ENCODE results near the gene UTF1. TPM values are rescaled to one million over a fixed set of nuclear protein-coding genes. Genes with fewer than 3 reads are reported as not detected.

Gene UTF1
- total RNA-seq, 1 donor from 2014 or later, result not detected

DNA sequence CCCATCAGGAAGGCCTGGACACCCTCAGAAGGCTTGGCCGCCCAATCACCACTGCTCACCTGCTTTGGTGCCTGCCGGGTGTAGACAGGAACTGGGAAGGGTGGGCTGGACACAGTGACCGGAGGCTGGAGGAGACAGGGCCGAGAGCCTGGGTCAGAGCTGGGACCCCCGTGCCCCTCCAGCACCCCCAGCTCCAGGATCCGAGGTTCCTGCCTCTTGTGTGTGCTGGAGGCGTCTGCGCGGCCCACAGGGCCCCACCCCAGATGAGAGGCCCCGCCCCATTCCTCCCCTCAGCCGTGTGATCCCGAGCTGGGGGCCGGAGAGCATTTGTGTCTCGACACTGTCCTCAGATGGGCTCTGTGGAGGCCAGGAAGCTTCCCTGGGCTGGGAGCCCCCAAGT lies 37.3 kb downstream of the UTF1 start:
- H3K36me3 Mint-ChIP-seq (ENCODE audit: low read depth), result peaks cover 45% of the 10 kb centered on the region
- H3K27ac Mint-ChIP-seq, result no peak overlapping the region
- ChIA-PET POLR2A (interaction anchor here (7.0 kb wide), 1 partner anchor 7 kb away, joined by 85 read pairs; the partner anchor contains the start of gene ADAM8), CTCF (interaction anchor here (0.9 to 1.4 kb wide), 2 partner anchors 40 to 124 kb away, joined by 3 read pairs; no protein-coding TSS in a partner anchor)
- no peak for DNase-seq
- TF ChIP-seq, protein P1, sequence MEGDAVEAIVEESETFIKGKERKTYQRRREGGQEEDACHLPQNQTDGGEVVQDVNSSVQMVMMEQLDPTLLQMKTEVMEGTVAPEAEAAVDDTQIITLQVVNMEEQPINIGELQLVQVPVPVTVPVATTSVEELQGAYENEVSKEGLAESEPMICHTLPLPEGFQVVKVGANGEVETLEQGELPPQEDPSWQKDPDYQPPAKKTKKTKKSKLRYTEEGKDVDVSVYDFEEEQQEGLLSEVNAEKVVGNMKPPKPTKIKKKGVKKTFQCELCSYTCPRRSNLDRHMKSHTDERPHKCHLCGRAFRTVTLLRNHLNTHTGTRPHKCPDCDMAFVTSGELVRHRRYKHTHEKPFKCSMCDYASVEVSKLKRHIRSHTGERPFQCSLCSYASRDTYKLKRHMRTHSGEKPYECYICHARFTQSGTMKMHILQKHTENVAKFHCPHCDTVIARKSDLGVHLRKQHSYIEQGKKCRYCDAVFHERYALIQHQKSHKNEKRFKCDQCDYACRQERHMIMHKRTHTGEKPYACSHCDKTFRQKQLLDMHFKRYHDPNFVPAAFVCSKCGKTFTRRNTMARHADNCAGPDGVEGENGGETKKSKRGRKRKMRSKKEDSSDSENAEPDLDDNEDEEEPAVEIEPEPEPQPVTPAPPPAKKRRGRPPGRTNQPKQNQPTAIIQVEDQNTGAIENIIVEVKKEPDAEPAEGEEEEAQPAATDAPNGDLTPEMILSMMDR (IDR thresholded peaks at IDR 0.05), result no peak
- H3K4me3 Mint-ChIP-seq, result no peak overlapping the region
- no peaks in the 10 kb centered on the region for H3K9me3 Mint-ChIP-seq
- no peaks in the 10 kb centered on the region for H3K27me3 Mint-ChIP-seq
- peaks cover 32% of the 10 kb centered on the region for H3K4me1 Mint-ChIP-seq
- ATAC-seq (ENCODE audit: low read depth), result no peak
- intact Hi-C loops (cut with micrococcal nuclease), result no loop called here

GRCh38 chr10:133267829-133268228 lies 37.8 kb downstream of the UTF1 start:
- ChIA-PET POLR2A (no interaction called here), CTCF (interaction anchor here (0.9 to 1.4 kb wide), 2 partner anchors 40 to 124 kb away, joined by 3 read pairs; no protein-coding TSS in a partner anchor)
- Mint-ChIP-seq H3K9me3 (no peaks in the 10 kb centered on the region), H3K4me3 (no peak overlapping the region), H3K4me1 (peaks cover 28% of the 10 kb centered on the region), H3K27ac (no peak overlapping the region), H3K27me3 (no peaks in the 10 kb centered on the region), H3K36me3 (ENCODE audit: low read depth) (peaks cover 44% of the 10 kb centered on the region)
- TF ChIP-seq, protein P1 (IDR thresholded peaks at IDR 0.05), result no peak
- DNase-seq (no peak), ATAC-seq (ENCODE audit: low read depth) (no peak)
- intact Hi-C loops (cut with micrococcal nuclease), result no loop called here

- H3K4me3 Mint-ChIP-seq, result no peak overlapping the region
- TF ChIP-seq, protein P1 (IDR thresholded peaks at IDR 0.05), result no peak
- H3K36me3 Mint-ChIP-seq (ENCODE audit: low read depth), result peaks cover 39% of the 10 kb centered on the region
- ChIA-PET POLR2A (no interaction called here), CTCF (no interaction called here)
- H3K9me3 Mint-ChIP-seq, result no peaks in the 10 kb centered on the region
- H3K4me1 Mint-ChIP-seq, result peaks cover 22% of the 10 kb centered on the region
- no peaks in the 10 kb centered on the region for H3K27me3 Mint-ChIP-seq
- intact Hi-C loops (cut with micrococcal nuclease), result no loop called here
- ATAC-seq (ENCODE audit: low read depth), result no peak
- H3K27ac Mint-ChIP-seq, result no peak overlapping the region
- DNase-seq, result no peak
Observed at GRCh38 chr10:133268532-133268931, 38.5 kb downstream of the UTF1 start.

GRCh38 chr10:133269367-133269766 lies 39.4 kb downstream of the UTF1 start:
- Mint-ChIP-seq H3K9me3 (no peaks in the 10 kb centered on the region), H3K36me3 (ENCODE audit: low read depth) (peaks cover 37% of the 10 kb centered on the region), H3K4me3 (no peak overlapping the region), H3K27me3 (no peaks in the 10 kb centered on the region), H3K27ac (no peak overlapping the region), H3K4me1 (peaks cover 15% of the 10 kb centered on the region)
- ChIA-PET CTCF (no interaction called here), POLR2A (no interaction called here)
- TF ChIP-seq, protein P1 (IDR thresholded peaks at IDR 0.05), result no peak
- DNase-seq (no peak), ATAC-seq (ENCODE audit: low read depth) (no peak)
- intact Hi-C loops (cut with micrococcal nuclease), result no loop called here

DNA sequence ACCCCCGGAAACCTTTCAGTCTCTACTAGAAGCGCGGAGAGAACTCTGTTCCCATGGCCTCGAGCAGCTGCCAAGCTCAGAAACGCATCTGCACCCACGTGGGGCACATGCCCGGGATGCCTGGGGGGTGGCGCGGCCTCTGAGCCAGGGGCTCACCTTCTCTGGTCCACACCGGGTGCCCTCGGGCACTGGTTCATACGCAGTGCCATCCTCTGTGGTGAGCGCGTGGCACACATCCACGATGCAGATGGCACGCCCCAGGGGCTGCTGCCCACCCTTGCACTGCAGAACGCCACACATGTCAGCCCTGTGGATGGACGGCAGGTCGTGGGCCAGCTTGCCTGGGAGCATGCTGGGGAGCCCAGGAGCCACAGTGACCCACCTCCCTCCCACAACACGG lies 40.2 kb downstream of the UTF1 start:
- intact Hi-C loops (cut with micrococcal nuclease), result no loop called here
- H3K36me3 Mint-ChIP-seq (ENCODE audit: low read depth), result peaks cover 39% of the 10 kb centered on the region
- POLR2A ChIA-PET, result interaction anchor here (1.1 kb wide), 1 partner anchor 13 kb away, joined by 3 read pairs; no protein-coding TSS in a partner anchor
- H3K9me3 Mint-ChIP-seq, result no peaks in the 10 kb centered on the region
- H3K27me3 Mint-ChIP-seq, result no peaks in the 10 kb centered on the region
- CTCF ChIA-PET, result no interaction called here
- H3K27ac Mint-ChIP-seq, result no peak overlapping the region
- no peak for ATAC-seq (ENCODE audit: low read depth)
- TF ChIP-seq, protein P1 (IDR thresholded peaks at IDR 0.05), result no peak
- H3K4me3 Mint-ChIP-seq, result no peak overlapping the region
- peaks cover 13% of the 10 kb centered on the region for H3K4me1 Mint-ChIP-seq
- no peak for DNase-seq

Measured in activated B cell treated with CpG ODN at 0.5 μM for 24 hours (primary cell).